Right atrium auricular region (tissue), 2 donors: ENCODE results near the gene MAP2K2. TPM values are rescaled to one million over a fixed set of nuclear protein-coding genes. Genes with fewer than 3 reads are reported as not detected.

Experiments
- DNase-seq: peaks from one replicate; pipeline ENCODE4 v3.0.0-alpha.2; 2019; ENCODE audit warnings: low spot score
- H3K27ac ChIP-seq, 2 donors: fragments of 200-600 bp; sonication (generic); 1 replicate in 1 of 2; 2 replicates in 1 of 2; pipeline ENCODE4 v1.5.1; 2016 to 2019
- H3K27me3 ChIP-seq, 2 donors: fragments of 200-600 bp; sonication (generic); one replicate each; pipeline versions ENCODE4 v1.5.1 to v1.6.0; 2017 to 2019
- H3K36me3 ChIP-seq: fragments of 200-600 bp; sonication (generic); one replicate; pipeline ENCODE4 v1.5.1; 2016
- H3K4me1 ChIP-seq, 2 donors: fragments of 200-600 bp; sonication (generic); one replicate each; pipeline versions ENCODE4 v1.5.1 to v1.6.0; 2017 to 2019
- H3K4me3 ChIP-seq, 2 donors: fragments of 200-600 bp; sonication (generic); 1 replicate in 1 of 2; 2 replicates in 1 of 2; pipeline ENCODE4 v1.5.1; 2017 to 2019; ENCODE audit warnings: mild to moderate bottlenecking in 1 of 2, moderate library complexity in 1 of 2
- H3K9me3 ChIP-seq, 2 donors: fragments of 200-600 bp; sonication (generic); one replicate each; pipeline ENCODE4 v1.5.1; 2019
- total RNA-seq, 2 donors: library from RNA; depleted of rRNA; stranded (reverse); fragments of >200 nt; gene quantifications; one replicate each; pipeline ENCODE4 v1.1.0, GENCODE V29; 2016
- TF ChIP-seq, protein P1 (sequence below), 2 donors: fragments of 200-600 bp; sonication (generic); IDR thresholded peaks; one replicate each; pipeline ENCODE4 v1.5.1; 2019; ENCODE audit warnings: antibody characterized with exemption in 2 of 2

Gene MAP2K2
- total RNA-seq, 2 donors from 2014 or later = 82.2 to 97.4 TPM

DNA sequence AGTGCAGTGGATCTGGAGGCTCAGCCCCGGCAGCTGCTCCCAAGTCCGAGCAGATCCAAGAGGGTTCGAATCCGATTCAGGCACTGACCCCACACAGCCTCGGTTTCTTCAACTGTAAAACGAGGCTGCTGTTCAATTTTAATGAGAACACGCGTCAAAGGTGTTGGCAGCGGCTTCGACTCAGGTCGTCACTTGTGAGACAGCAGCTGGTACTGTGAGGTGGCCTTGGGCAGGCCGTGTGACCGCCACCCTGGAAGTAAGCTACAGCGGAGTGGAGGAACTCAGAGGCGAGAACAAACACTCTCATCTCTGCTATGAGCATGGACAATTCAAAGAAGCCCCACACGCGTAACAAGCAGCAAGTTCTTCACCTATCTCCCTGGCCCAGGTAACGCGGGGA lies 9.7 kb downstream of the MAP2K2 start:
- no peaks in the 10 kb centered on the region for H3K27me3 ChIP-seq
- no peak overlapping the region for H3K4me3 ChIP-seq
- peaks cover 37% of the 10 kb centered on the region for H3K36me3 ChIP-seq
- DNase-seq = no peak
- H3K9me3 ChIP-seq = no peaks in the 10 kb centered on the region
- H3K27ac ChIP-seq = peak overlapping the region in 1 of 2 donors; percentile 51
- peaks cover 0 to 41% of the 10 kb centered on the region in 2 donors for H3K4me1 ChIP-seq
- TF ChIP-seq, protein P1, sequence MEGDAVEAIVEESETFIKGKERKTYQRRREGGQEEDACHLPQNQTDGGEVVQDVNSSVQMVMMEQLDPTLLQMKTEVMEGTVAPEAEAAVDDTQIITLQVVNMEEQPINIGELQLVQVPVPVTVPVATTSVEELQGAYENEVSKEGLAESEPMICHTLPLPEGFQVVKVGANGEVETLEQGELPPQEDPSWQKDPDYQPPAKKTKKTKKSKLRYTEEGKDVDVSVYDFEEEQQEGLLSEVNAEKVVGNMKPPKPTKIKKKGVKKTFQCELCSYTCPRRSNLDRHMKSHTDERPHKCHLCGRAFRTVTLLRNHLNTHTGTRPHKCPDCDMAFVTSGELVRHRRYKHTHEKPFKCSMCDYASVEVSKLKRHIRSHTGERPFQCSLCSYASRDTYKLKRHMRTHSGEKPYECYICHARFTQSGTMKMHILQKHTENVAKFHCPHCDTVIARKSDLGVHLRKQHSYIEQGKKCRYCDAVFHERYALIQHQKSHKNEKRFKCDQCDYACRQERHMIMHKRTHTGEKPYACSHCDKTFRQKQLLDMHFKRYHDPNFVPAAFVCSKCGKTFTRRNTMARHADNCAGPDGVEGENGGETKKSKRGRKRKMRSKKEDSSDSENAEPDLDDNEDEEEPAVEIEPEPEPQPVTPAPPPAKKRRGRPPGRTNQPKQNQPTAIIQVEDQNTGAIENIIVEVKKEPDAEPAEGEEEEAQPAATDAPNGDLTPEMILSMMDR (IDR thresholded peaks at IDR 0.05) = no peak

DNA sequence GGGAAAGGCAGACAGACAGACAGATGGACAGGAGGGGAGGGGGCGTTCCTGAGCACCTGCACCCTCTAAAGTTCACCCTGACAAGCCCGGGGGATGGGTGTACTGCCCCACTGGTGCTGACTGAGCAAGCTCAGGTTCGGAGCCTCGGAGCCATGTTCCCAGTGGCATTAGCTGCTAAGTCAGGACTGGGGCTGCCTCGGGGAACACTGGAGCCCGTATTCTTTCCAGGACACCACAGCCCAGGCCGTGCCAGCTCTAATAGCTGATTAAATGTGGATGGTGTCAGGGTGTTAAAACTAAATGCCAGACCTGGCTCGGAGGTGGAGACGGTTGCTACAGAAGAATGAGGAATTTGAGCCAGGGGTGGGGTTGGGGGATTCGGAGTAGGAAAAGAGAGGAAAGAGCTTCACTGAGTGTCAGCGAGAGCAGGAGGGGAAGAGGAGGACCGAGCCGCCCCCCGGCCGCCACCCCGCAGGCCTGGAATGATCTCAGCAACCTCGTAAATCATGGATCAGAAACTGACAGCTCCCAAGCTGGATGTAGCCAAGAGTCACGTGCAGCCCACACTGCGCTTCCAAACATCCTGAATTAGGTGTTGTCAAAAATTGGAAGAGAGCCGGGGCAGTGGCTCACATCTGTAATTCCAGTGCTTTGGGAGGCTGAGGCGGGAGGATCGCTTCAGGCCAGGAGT lies 10.4 kb downstream of the MAP2K2 start:
- Histone ChIP-seq H3K4me1 (peaks cover 0 to 41% of the 10 kb centered on the region in 2 donors), H3K4me3 (no peak overlapping the region), H3K9me3 (no peaks in the 10 kb centered on the region), H3K27ac (peak overlapping the region; percentile 51 to 56), H3K36me3 (peaks cover 44% of the 10 kb centered on the region), H3K27me3 (no peaks in the 10 kb centered on the region)
- TF ChIP-seq, protein P1 (IDR thresholded peaks at IDR 0.05) = no peak
- no peak for DNase-seq

DNA sequence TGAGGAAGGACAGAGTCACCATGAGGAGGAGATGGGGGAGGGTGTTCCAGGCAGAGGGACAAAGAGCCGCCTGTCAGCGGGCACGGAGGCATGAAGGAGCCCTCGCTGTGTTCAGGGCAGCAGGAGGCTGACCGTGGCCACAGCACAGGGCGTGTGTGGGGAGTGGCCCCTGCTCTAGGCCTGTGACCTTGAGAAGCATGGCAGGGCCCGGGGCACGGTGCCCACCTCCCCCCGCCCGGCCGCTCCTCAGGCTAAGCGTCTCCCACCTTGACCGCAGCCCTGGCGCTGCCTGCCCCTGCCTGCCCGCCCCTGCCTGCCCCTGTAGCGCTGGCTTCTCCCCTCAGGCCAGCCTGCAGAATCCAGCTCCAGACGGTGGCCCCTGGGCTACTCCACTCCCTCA lies 11.6 kb downstream of the MAP2K2 start:
- no peak overlapping the region for H3K4me3 ChIP-seq
- TF ChIP-seq, protein P1 (IDR thresholded peaks at IDR 0.05) = no peak
- no peak for DNase-seq
- H3K36me3 ChIP-seq = peaks cover 52% of the 10 kb centered on the region
- H3K4me1 ChIP-seq = peaks cover 0 to 41% of the 10 kb centered on the region in 2 donors
- no peaks in the 10 kb centered on the region for H3K27me3 ChIP-seq
- no peaks in the 10 kb centered on the region for H3K9me3 ChIP-seq
- peak overlapping the region in 1 of 2 donors; percentile 6 for H3K27ac ChIP-seq

DNA sequence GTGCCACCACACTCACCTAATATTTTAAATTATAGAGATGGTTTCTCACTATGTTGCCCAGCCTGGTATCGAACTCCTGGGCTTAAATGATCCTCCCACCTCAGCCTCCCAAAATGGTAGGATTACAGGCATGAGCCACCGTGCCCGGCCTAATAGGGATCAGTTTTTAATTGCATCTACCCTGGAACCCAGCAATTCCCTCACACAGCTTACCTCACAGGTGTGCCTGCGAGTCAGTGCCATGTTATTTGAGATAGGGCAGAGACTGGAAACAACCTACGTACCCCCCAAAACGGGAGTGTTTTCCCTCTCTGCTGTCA lies 14.3 kb downstream of the MAP2K2 start:
- peaks cover 0 to 28% of the 10 kb centered on the region in 2 donors for H3K4me1 ChIP-seq
- DNase-seq = no peak
- no peak overlapping the region for H3K27ac ChIP-seq
- H3K9me3 ChIP-seq = no peaks in the 10 kb centered on the region
- no peak overlapping the region for H3K4me3 ChIP-seq
- peaks cover 60% of the 10 kb centered on the region for H3K36me3 ChIP-seq
- TF ChIP-seq, protein P1 (IDR thresholded peaks at IDR 0.05) = no peak
- H3K27me3 ChIP-seq = no peaks in the 10 kb centered on the region

DNA sequence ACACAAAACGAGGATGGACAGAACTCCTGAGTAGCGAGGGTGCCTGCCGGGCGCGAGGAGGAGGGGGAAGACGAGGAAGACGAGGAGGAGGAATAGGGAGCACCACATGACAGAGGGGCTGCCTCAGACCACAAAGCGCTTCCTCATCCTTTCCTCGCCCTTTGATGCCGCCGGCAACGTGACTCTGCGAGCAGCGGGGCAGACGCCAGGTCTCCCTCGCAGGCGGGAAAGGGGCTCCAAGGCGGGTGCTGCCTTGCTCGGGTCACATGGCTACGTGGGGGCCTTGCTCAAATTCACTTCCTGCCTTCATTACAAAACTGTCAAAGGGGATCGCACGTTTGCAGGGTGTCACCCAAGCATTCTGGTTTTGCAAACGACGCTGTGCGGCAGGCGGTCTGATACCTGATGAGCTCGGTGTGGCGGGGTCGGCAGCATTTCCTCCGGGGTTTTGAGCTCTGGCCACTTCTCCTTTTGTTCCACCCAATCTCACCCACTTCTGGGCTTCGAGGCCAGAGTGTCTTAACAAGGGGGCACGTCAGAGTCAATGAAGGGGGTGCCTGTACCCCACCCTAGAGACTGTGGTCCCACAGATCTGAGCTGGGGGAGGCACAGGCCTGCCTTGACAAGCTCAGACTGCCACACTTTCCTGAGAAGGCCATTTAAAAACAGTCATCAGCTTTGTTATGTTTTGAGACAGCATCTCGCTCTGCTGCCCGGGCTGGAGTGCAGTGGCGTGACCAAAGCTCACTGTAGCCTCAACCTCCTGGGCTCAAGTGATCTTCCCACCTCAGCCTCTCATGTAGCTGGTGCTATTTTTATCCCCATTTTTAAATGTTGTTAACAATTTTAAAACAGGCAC lies 14.9 kb downstream of the MAP2K2 start:
- H3K4me1 ChIP-seq = peaks cover 0 to 22% of the 10 kb centered on the region in 2 donors
- H3K27me3 ChIP-seq = no peaks in the 10 kb centered on the region
- H3K27ac ChIP-seq = no peak overlapping the region
- H3K36me3 ChIP-seq = peaks cover 56% of the 10 kb centered on the region
- H3K4me3 ChIP-seq = no peak overlapping the region
- no peak for DNase-seq
- no peaks in the 10 kb centered on the region for H3K9me3 ChIP-seq
- TF ChIP-seq, protein P1 (IDR thresholded peaks at IDR 0.05) = no peak
